Fibroblast of skin of right quadriceps (primary cell): ENCODE measurements around the gene C2CD3.
A peak's percentile ranks its signal among the peaks of the same experiment; 100 is the strongest.

Experiments used
- DNase-seq: peaks from one replicate; pipeline ENCODE4 v3.0.0-alpha.2; 2013

The C2CD3 gene

GRCh38 chr11:74057249-74058151, 113.3 kb downstream of the C2CD3 start:
- peak; percentile 44 for DNase-seq

DNA sequence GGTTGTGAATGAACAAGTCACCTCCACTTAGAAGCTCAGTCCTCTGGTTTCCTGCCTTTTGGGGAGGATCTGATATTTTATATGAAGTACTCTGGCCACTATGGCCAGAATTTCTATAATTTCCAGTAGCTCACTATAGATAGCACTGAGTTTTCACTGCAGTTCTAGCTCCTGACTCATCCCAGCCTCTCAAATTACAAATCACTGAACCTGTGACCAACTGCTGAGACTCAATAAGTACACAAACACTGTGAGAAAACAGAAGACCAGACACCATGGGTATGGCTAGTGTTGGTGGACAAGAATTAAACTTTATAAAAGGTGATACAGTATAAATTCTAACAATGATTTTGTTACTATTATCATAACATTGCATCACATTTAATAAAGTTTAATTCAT, 114.9 kb downstream of the C2CD3 start:
- DNase-seq, result peak; percentile 50

- DNase-seq, result peak; percentile 23
Observed at GRCh38 chr11:74050465-74050864, 120.3 kb downstream of the C2CD3 start.

DNA sequence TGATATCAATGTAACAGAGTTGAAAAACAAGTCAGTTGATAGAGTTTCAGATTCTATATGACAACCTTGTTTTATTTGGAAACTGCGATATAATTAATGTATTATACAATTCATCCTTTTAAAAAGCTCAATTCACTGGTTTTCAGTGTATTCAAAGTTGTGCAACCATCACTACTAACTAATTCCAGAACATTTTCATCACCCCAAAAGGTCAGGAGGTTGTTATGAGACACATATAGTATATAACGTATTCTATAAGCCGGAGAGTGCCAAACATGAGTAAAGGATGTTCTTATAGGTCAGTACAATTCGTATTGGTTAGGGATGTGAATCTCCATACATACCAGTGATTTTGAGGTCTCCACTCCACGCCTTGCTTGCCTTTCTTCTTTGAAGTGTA, 121.8 kb downstream of the C2CD3 start:
- no peak for DNase-seq

- DNase-seq, result no peak
Observed at GRCh38 chr11:74044538-74044937, 126.3 kb downstream of the C2CD3 start.

- no peak for DNase-seq
Observed at GRCh38 chr11:74043450-74043849, 127.4 kb downstream of the C2CD3 start.

GRCh38 chr11:74037309-74037708, 133.5 kb downstream of the C2CD3 start:
- peak; percentile 2 for DNase-seq

GRCh38 chr11:74035264-74035663, 135.5 kb downstream of the C2CD3 start:
- DNase-seq, result no peak

DNA sequence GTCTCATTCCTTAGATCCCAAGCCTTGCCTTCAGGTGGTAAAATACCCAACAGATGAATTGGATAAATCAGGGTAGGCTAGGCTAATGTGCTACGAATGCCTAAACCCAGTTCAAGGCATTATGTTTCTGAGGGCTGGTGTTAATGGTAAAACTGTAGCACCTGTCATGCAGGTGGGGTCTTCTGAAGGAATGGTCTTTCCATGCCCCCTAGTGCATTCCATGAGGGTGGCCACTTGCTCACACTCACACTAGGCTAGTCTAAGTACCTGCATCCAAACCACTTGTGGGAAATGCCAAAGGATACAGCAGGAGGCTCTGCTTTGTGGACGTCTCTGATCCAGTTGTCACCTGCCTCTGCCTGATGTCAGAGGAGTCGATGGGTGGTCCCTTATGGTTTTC, 137.8 kb downstream of the C2CD3 start:
- no peak for DNase-seq

GRCh38 chr11:74030723-74031676, 139.8 kb downstream of the C2CD3 start:
- no peak for DNase-seq

DNA sequence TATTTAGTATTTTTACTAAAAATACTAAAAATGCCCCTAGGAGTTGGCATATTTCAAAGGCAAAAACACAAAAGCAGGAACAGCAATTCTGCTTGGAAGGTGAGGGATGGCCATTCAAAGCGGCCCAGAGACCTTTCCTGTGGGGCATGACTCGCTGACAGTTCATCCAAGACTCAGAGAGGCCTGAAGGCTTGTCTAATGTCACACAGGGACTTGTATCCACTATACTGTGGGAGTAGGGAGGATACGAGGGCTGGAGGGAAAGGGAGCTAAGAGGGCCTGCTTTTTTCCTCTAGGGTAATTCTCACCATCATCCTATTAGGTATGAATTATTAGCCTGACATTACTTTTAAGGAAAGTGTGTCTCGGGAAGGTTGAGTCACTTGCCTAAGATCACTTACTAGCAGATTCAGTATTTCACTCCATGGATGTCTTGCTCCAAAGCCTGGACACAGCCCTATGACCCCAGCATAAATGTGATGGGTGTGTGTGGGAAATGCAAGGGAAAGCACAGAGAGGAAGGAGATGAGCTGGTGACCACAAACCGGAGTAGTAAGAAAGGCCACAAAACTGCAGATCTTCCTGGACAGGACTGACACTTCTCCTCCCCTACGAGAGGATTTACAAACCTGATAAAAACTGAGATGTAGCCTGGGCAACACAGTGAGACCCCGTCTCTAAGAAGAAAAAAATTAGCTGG, 145.2 kb downstream of the C2CD3 start:
- DNase-seq, result peak; percentile 6

DNA sequence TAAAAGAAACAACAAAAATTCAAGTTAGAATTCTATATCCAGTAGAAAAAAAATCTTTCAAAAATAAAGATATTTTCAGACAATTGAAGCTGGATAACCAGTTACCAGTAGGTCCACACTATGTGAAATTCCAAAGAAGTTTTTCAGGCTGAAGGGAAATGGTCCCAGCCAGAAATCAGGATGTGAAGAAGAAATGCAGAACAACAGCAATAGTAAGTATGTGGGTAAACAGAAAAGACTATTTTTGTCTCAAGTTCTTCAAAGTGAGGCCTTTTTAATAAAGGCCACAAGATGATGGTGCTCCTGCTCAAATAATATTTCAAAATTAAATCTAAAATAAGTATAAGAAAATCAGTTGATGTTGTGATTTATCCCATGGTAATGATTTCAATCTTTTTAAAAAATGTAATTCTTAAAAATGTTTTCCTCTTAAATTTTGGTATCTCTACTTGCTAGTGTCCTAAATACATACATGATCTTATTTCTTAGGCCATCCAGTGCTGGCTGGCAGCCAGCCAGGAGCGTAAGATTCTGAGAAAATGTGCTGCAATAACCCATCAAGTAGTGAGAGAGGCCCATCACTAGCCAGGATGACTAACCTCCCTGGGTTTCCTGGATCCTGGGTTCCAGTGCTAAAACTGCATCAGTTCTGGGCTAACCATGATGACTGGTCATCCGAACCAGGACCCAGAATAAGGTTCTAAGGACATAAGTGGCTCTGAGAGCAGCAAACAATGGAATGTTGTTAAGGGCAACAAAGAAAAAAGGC, 146.4 kb downstream of the C2CD3 start:
- peak; percentile 83 for DNase-seq

- no peak for DNase-seq
Observed at GRCh38 chr11:74023276-74023675, 147.5 kb downstream of the C2CD3 start.

DNA sequence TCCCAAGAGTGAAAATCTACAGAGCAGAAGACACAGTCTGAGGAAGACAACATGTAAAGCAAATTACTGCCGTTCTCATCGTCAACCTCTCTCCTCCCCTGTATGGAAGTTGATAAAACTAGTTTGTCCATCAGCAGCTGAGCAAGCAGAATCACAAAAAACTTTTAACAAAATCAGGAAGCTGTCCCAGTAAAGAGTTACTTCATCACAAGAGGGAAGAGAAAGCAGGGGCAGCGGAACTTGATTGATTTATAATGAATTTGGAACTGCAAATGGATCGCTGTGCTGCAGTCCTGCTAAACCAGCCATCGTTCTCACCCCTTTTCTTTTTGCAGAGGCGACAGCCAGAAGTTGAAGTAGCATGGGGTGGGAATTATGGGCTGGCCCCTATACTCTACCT, 148.3 kb downstream of the C2CD3 start:
- DNase-seq, result no peak

DNA sequence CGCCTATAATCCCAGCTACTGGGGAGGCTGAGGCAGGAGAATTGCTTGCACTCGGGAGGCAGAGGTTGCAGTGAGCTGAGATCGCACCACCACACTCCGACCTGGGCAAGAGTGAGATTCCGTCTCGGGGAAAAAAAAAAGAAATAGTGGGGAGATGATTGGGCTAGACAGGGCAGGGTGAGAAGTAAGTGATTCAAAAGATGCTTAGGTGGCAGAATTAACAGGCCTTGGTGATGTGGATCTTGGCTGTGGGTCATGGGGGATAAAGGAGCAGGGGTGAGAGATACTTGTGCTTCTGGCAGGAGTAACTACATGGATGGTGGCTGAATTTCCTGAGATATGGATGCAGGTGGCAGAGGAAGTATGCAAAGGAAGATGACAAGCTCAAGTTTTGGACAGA, 148.8 kb downstream of the C2CD3 start:
- no peak for DNase-seq

- no peak for DNase-seq
Observed at GRCh38 chr11:74020539-74020938, 150.3 kb downstream of the C2CD3 start.

DNA sequence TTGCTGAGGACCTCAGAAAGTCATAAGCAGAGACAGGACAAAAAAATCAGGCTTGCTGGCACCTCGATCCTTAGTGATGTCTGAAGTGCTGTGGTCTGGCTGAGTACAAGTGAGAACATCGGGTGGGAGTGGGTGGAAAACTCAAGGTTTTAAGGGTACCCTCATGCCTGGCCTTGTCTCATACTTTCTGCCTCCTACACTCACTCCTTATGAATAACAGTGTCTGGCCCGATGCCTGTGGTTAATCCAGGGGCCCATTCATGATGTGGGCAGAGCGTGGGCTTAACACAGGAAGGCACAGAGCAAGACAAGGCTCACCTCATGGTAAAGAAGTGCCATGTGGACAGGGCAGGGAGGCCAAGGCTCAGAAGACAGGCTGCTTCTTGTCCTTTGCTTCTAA, 150.9 kb downstream of the C2CD3 start:
- no peak for DNase-seq

GRCh38 chr11:74019104-74019738, 151.6 kb downstream of the C2CD3 start:
- DNase-seq, result no peak

DNA sequence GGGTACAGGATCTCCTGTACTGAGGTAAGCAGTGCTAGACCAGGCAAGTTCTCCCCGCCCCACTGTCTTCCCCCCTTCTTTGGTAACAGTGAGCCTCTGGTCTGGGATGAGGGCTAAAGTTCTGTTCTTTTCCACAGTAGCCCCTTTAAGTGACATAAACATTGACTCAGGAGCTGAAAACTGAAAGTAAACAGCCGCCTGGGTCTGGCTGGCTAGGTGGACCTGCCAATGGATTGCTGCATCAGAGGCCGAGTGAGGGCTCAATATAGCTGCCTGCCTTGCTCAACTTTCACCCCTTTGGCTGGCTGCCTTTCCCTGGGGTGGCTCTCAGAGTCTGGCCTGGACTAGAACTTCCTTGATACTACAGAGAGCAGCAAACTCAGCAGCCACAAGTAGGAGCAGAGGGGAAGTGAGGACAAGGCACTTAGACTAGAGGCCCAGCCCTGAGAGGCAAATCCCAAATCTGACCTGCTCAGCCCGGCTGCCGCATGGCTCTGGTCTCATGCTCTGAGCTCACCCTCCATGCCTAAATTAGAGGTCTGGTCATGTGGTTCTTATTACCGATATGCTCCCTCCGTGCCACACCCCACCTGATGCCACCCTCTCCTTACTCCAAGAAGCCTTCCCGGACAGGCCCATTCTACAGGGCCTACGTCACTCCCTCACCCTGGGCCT, 152.3 kb downstream of the C2CD3 start:
- DNase-seq, result peak; percentile 23

GRCh38 chr11:74017631-74018030, 153.2 kb downstream of the C2CD3 start:
- DNase-seq, result no peak
